ENCODE measurements around the gene DNAH8.

GRCh38 chr6:38943964-38944363 is 228.9 kb downstream of the DNAH8 start:
- TF ChIP-seq CTCF (IDR thresholded peaks at IDR 0.05 in 2 of 3, conservative IDR thresholded peaks at IDR 0.05 in 1 of 3; ENCODE audit: borderline replicate concordance in 1 of 3, insufficient read depth in 1 of 3, low read depth in 2 of 3, low read length in 2 of 3) (peak in 2 of 3 experiments; percentile 39 to 46; a peak in 4 of 6 replicates), POLR2A (IDR thresholded peaks at IDR 0.05; ENCODE audit: borderline replicate concordance, extremely low read depth, insufficient read depth, insufficient read length) (no peak), ATF3 (IDR thresholded peaks at IDR 0.05) (no peak), MAX (IDR thresholded peaks at IDR 0.05) (no peak), SRF (IDR thresholded peaks at IDR 0.05; ENCODE audit: low read depth) (no peak), EZH2phosphoT487 (IDR thresholded peaks at IDR 0.05; ENCODE audit: borderline replicate concordance) (no peak), ZNF274 (IDR thresholded peaks at IDR 0.05; ENCODE audit: low read depth, low read length) (no peak), SIN3A (IDR thresholded peaks at IDR 0.05; ENCODE audit: low read depth) (no peak), POLR2AphosphoS5 (IDR thresholded peaks at IDR 0.05; ENCODE audit: low read depth, low read length) (no peak), TCF7L2 (IDR thresholded peaks at IDR 0.05; ENCODE audit: borderline replicate concordance, extremely low read depth, insufficient read depth, insufficient read length) (no peak), ZBTB33 (IDR thresholded peaks at IDR 0.05; ENCODE audit: extremely low read depth, insufficient replicate concordance, low read length) (no peak), CEBPB (IDR thresholded peaks at IDR 0.05; ENCODE audit: low read depth) (no peak), EGR1 (IDR thresholded peaks at IDR 0.05; ENCODE audit: low read depth) (no peak)
